Testis (tissue), 3 donors: ENCODE results near the gene UTF1. TPM values are rescaled to one million over a fixed set of nuclear protein-coding genes. Genes with fewer than 3 reads are reported as not detected.

ENCODE experiments used
- DNase-seq: peaks from one replicate; pipeline ENCODE4 v3.0.0-alpha.2; 2019
- H3K27ac ChIP-seq, 2 donors: fragments of 200-600 bp; sonication (generic); one replicate each; pipeline ENCODE4 v1.5.1; 2019
- H3K27me3 ChIP-seq: fragments of 200-600 bp; sonication (generic); one replicate; pipeline ENCODE4 v1.5.1; 2019
- H3K36me3 ChIP-seq: fragments of 200-600 bp; sonication (generic); one replicate; pipeline ENCODE4 v1.5.1; 2017; ENCODE audit warnings: low read depth; ENCODE audit errors: missing control alignments
- H3K4me1 ChIP-seq: fragments of 200-600 bp; sonication (generic); one replicate; pipeline ENCODE4 v1.5.1; 2019
- H3K4me3 ChIP-seq, 2 donors: fragments of 200-600 bp; sonication (generic); one replicate each; pipeline ENCODE4 v1.5.1; 2017 to 2019
- H3K9me3 ChIP-seq: fragments of 200-600 bp; sonication (generic); one replicate; pipeline ENCODE4 v1.5.1; 2017
- POLR2A ChIP-seq: fragments of 450-650 bp; IDR thresholded peaks from one replicate; pipeline ENCODE4 v1.6.1; 2017; ENCODE audit warnings: antibody characterized with exemption, mild to moderate bottlenecking, moderate library complexity
- WGBS, 2 donors: methylation state at CpG; one replicate each; pipeline ENCODE4 v1.1.5; 2018; 5-methylcytosine and 5-hydroxymethylcytosine counted together
- intact Hi-C: fragments of 100-400 bp; cut with DNase I; formaldehyde crosslinking; loops from one replicate; pipeline ENCODE4 v1.15.1; 2023; ENCODE audit warnings: low total_unique reads
- polyA plus RNA-seq: library from polyadenylated mRNA; stranded (reverse); fragments of 350-450 nt; fragmentation: Illumina TruSeq; extraction: RNeasy Lipid Tissue Mini Kit (QIAGEN cat#74804); gene quantifications from one replicate; pipeline ENCODE4 v1.2.3, GENCODE V29; 2014; ENCODE audit warnings: low read depth, low replicate concordance; ENCODE audit not compliant: insufficient read depth
- total RNA-seq, 2 donors: library from RNA; depleted of rRNA; stranded (reverse); fragments of >200 nt; gene quantifications; one replicate each; pipeline ENCODE4 v1.2.3, GENCODE V29; 2016
- TF ChIP-seq, protein P1 (sequence below), 3 experiments: fragments of 450-650 bp in 2 of 3; fragments of 200-600 bp in 1 of 3; sonication (generic) in 1 of 3; IDR thresholded peaks; one replicate each; pipeline ENCODE4 v1.5.1; 2016 to 2019; ENCODE audit warnings: antibody characterized with exemption in 3 of 3, mild to moderate bottlenecking in 2 of 3, moderate library complexity in 1 of 3

The UTF1 gene
- total and polyA plus RNA-seq, 3 donors from 2014 or later: 5.3 to 18.6 (median 17.2) TPM

DNA sequence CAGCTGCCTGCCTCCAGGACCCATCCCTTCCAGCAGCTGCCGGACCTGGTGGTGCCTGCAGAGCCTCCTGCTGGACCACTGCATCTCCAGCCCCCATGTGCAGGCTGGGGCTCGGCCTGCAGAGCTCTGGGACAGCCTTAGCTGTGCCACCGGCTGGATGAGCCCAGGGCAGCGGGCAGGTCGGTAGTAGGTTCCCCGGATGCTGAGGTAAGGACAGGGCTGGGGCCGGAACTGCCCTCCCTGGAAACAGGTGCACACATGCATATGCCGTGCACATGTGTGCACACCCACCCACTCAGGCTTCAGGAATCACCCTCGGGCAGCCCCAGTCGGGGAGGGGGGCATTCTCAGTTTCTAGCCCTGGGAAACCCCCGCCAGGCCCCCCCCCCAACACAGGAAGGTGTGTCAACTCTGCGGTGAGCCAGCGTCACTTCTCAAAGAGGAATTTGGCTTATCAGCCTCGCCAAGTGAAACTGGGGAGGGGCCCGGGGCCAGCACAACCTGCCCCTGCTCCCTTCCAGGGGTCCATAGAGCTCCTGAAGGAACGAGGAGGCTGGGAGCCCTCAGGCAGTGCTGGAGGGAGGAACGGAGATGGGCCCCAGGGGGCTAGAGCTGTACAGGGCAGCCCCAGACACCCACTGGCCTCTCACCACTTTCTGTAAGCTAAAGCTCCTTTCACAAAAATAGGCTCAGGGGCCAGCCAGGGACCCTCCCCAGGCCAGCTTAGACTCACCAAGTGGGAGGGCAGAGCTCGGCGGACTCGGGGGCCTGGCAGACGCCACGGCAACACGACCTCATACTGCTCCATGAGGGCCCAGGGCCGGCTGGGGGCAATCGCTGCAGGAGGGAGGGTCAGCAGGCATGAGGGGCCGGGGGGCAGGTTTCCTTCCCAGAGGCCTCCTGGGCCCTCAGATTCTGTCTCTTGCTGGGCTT lies 45.0 kb downstream of the UTF1 start:
- Histone ChIP-seq H3K4me3 (no peak overlapping the region), H3K27ac (no peak overlapping the region), H3K4me1 (no peaks in the 10 kb centered on the region), H3K27me3 (no peaks in the 10 kb centered on the region), H3K36me3 (no peaks in the 10 kb centered on the region), H3K9me3 (no peaks in the 10 kb centered on the region)
- DNase-seq: no peak
- TF ChIP-seq, protein P1, sequence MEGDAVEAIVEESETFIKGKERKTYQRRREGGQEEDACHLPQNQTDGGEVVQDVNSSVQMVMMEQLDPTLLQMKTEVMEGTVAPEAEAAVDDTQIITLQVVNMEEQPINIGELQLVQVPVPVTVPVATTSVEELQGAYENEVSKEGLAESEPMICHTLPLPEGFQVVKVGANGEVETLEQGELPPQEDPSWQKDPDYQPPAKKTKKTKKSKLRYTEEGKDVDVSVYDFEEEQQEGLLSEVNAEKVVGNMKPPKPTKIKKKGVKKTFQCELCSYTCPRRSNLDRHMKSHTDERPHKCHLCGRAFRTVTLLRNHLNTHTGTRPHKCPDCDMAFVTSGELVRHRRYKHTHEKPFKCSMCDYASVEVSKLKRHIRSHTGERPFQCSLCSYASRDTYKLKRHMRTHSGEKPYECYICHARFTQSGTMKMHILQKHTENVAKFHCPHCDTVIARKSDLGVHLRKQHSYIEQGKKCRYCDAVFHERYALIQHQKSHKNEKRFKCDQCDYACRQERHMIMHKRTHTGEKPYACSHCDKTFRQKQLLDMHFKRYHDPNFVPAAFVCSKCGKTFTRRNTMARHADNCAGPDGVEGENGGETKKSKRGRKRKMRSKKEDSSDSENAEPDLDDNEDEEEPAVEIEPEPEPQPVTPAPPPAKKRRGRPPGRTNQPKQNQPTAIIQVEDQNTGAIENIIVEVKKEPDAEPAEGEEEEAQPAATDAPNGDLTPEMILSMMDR (IDR thresholded peaks at IDR 0.05): no peak
- no peak for TF ChIP-seq POLR2A
- intact Hi-C loops: no loop called here
- 48 to 76% methylated on average over 4 to 26 of the region's 26 CpGs for WGBS, 2 donors

- 51 to 63% methylated on average over 3 to 12 of the region's 12 CpGs for WGBS, 2 donors
- Histone ChIP-seq H3K9me3 (no peaks in the 10 kb centered on the region), H3K36me3 (no peaks in the 10 kb centered on the region), H3K4me3 (no peak overlapping the region), H3K27me3 (no peaks in the 10 kb centered on the region), H3K4me1 (no peaks in the 10 kb centered on the region), H3K27ac (no peak overlapping the region)
- DNase-seq: no peak
- intact Hi-C loops: no loop called here
- TF ChIP-seq, protein P1 (IDR thresholded peaks at IDR 0.05): no peak
- TF ChIP-seq POLR2A: no peak
Measured at GRCh38 chr10:133275684-133276092, 45.7 kb downstream of the UTF1 start.

DNA sequence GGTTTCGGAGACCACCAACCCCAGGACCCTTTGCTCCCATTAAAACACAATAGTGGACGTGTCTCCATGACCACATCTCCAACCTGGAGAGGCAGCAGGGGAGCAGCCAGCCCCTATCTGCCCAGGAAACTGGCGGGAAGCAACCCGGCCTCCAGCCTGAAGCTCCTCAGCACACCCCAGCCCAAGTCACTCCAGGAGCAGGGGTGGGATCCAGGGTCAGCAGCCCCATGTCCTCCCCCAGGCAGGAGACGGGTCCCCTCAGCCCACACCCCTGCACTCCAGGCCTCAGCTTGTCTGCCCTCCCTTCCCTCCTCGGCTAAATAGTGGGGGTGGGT lies 46.0 kb downstream of the UTF1 start:
- WGBS, 2 donors: 32 to 58% methylated on average over 6 of the region's 6 CpGs
- Histone ChIP-seq H3K27me3 (no peaks in the 10 kb centered on the region), H3K36me3 (no peaks in the 10 kb centered on the region), H3K9me3 (no peaks in the 10 kb centered on the region), H3K4me3 (no peak overlapping the region), H3K4me1 (no peaks in the 10 kb centered on the region), H3K27ac (no peak overlapping the region)
- intact Hi-C loops: no loop called here
- TF ChIP-seq POLR2A: no peak
- no peak for DNase-seq

- DNase-seq: no peak
- Histone ChIP-seq H3K36me3 (no peaks in the 10 kb centered on the region), H3K4me1 (no peaks in the 10 kb centered on the region), H3K27ac (no peak within 1 kb of the TSS), H3K27me3 (no peaks in the 10 kb centered on the region), H3K9me3 (no peaks in the 10 kb centered on the region), H3K4me3 (peak within 1 kb of the TSS; percentile 21 to 31)
- intact Hi-C loops: no loop called here
- TF ChIP-seq, protein P1 (IDR thresholded peaks at IDR 0.05): no peak
- TF ChIP-seq POLR2A: no peak
- WGBS, 2 donors: 15 to 17% methylated on average over 11 to 60 of the region's 63 CpGs
Measured at GRCh38 chr10:133276435-133277201, 46.6 kb downstream of the UTF1 start, which contains the start of gene ADAM8. Gene ADAM8, minus strand, starts transcription at chr10:133276868. Its CDS starts 51 bp downstream, at chr10:133276817.

DNA sequence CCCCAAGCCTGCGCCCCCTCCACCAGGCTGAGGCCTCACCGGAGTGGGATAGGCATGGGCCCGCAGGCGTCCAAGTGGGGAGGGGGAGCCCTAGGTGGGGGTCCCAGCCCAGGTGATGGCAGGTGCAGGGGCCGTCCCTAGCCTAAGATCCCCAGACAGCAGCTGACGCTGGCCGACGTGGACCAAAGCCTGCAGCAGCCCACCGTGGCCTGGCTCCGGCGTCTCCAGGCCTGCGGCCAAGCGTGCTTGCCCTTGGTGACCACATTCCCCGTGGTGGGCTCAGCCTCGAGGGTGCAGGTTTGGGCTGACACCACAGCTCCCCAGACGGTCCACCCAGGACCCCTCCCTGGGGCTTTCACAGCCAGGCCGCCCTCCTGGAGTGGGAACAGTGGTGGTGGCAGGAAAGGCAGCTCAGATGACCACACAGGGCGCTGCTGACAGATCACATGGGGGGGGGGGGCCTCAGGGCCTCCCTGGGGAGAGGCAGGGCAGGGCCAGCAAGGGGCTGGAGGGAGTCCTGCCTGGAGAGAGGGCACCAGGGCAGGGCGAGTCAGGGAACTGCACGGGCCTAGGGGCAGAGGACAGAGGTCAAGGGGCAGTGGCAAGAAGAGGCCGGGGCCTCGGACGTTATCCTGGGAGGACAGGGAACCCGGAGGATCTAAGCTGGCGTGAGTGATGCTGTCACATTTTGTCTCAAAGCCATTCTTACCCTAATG lies 47.4 kb downstream of the UTF1 start:
- intact Hi-C loops: no loop called here
- WGBS, 2 donors: 75 to 85% methylated on average over 10 to 22 of the region's 25 CpGs
- no peak overlapping the region for H3K27ac ChIP-seq

More for the DNA sequence above, 47.4 kb downstream of the UTF1 start:
- H3K9me3 ChIP-seq: no peaks in the 10 kb centered on the region
- TF ChIP-seq, protein P1 (IDR thresholded peaks at IDR 0.05): no peak
- TF ChIP-seq POLR2A: no peak
- no peaks in the 10 kb centered on the region for H3K36me3 ChIP-seq
- H3K4me1 ChIP-seq: no peaks in the 10 kb centered on the region
- H3K27me3 ChIP-seq: no peaks in the 10 kb centered on the region
- no peak for DNase-seq
- H3K4me3 ChIP-seq: no peak overlapping the region
